ENCODE measurements around the gene DMD.

The DMD gene

GRCh38 chrX:31269914-31270313 is 1941.4 kb downstream of the DMD start:
- no peak for TF ChIP-seq CTCF (IDR thresholded peaks at IDR 0.05; ENCODE audit: unreplicated experiment in 3 of 3)
- Mint-ChIP-seq H3K27me3 (ENCODE audit: low read depth) (peaks cover 3% of the 10 kb centered on the region), H3K36me3 (ENCODE audit: low read depth) (no peaks in the 10 kb centered on the region), H3K9me3 (peaks cover 7% of the 10 kb centered on the region), H3K27ac (no peak overlapping the region), H3K4me1 (peaks cover 5% of the 10 kb centered on the region), H3K4me3 (no peak overlapping the region)

GRCh38 chrX:31268359-31268758 is 1943.0 kb downstream of the DMD start:
- H3K9me3 Mint-ChIP-seq, result peaks cover 7% of the 10 kb centered on the region

GRCh38 chrX:31266203-31267076 is 1944.9 kb downstream of the DMD start:
- Mint-ChIP-seq H3K4me3 (peak overlapping the region; percentile 79 to 89 (median 84)), H3K36me3 (ENCODE audit: low read depth) (no peaks in the 10 kb centered on the region), H3K27ac (peak overlapping the region in 2 of 3 experiments; percentile 61 to 81), H3K4me1 (peaks cover 5% of the 10 kb centered on the region), H3K9me3 (peaks cover 7% of the 10 kb centered on the region), H3K27me3 (ENCODE audit: low read depth) (peaks cover 10% of the 10 kb centered on the region)
- no peak for TF ChIP-seq CTCF (IDR thresholded peaks at IDR 0.05; ENCODE audit: unreplicated experiment in 3 of 3)

More at GRCh38 chrX:31268359-31268758, 1943.0 kb downstream of the DMD start:
- no peak overlapping the region for H3K27ac Mint-ChIP-seq
- peaks cover 5% of the 10 kb centered on the region for H3K4me1 Mint-ChIP-seq
- H3K4me3 Mint-ChIP-seq, result peak overlapping the region in 2 of 3 experiments; percentile 9 to 63
- H3K27me3 Mint-ChIP-seq (ENCODE audit: low read depth), result peaks cover 10% of the 10 kb centered on the region
- H3K36me3 Mint-ChIP-seq (ENCODE audit: low read depth), result no peaks in the 10 kb centered on the region
- TF ChIP-seq CTCF (IDR thresholded peaks at IDR 0.05; ENCODE audit: unreplicated experiment in 3 of 3), result no peak

- H3K27ac Mint-ChIP-seq, result peak overlapping the region in 1 of 3 experiments; percentile 47
- H3K4me3 Mint-ChIP-seq, result peak overlapping the region; percentile 79 to 89 (median 84)
- H3K27me3 Mint-ChIP-seq (ENCODE audit: low read depth), result peaks cover 10% of the 10 kb centered on the region
- TF ChIP-seq CTCF (IDR thresholded peaks at IDR 0.05; ENCODE audit: unreplicated experiment in 3 of 3), result no peak
- H3K9me3 Mint-ChIP-seq, result peaks cover 5% of the 10 kb centered on the region
- peaks cover 5% of the 10 kb centered on the region for H3K4me1 Mint-ChIP-seq
- no peaks in the 10 kb centered on the region for H3K36me3 Mint-ChIP-seq (ENCODE audit: low read depth)
Observed at GRCh38 chrX:31265383-31265782, 1946.0 kb downstream of the DMD start.

- no peak for TF ChIP-seq CTCF (IDR thresholded peaks at IDR 0.05; ENCODE audit: unreplicated experiment in 3 of 3)
- Mint-ChIP-seq H3K4me3 (no peak overlapping the region), H3K9me3 (no peaks in the 10 kb centered on the region), H3K4me1 (peaks cover 3% of the 10 kb centered on the region), H3K27me3 (ENCODE audit: low read depth) (peaks cover 6% of the 10 kb centered on the region), H3K36me3 (ENCODE audit: low read depth) (peaks cover 4% of the 10 kb centered on the region), H3K27ac (no peak overlapping the region)
Observed at GRCh38 chrX:31260351-31260750, 1951.0 kb downstream of the DMD start.

GRCh38 chrX:31258166-31258565 is 1953.2 kb downstream of the DMD start:
- Mint-ChIP-seq H3K27ac (no peak overlapping the region), H3K4me1 (no peaks in the 10 kb centered on the region), H3K27me3 (ENCODE audit: low read depth) (no peaks in the 10 kb centered on the region), H3K4me3 (no peak overlapping the region), H3K36me3 (ENCODE audit: low read depth) (peaks cover 4% of the 10 kb centered on the region), H3K9me3 (no peaks in the 10 kb centered on the region)
- TF ChIP-seq CTCF (IDR thresholded peaks at IDR 0.05; ENCODE audit: unreplicated experiment in 3 of 3), result no peak
